ENCODE results near the gene CERS6.

Gene CERS6

GRCh38 chr2:168443818-168444217 lies 12.3 kb upstream of the CERS6 start:
- DNase-seq (ENCODE audit: low read depth) = no peak

GRCh38 chr2:168445960-168446359 lies 10.1 kb upstream of the CERS6 start:
- no peak for DNase-seq (ENCODE audit: low read depth)

GRCh38 chr2:168448980-168449379 lies 7.1 kb upstream of the CERS6 start:
- no peak for DNase-seq (ENCODE audit: low read depth)

DNA sequence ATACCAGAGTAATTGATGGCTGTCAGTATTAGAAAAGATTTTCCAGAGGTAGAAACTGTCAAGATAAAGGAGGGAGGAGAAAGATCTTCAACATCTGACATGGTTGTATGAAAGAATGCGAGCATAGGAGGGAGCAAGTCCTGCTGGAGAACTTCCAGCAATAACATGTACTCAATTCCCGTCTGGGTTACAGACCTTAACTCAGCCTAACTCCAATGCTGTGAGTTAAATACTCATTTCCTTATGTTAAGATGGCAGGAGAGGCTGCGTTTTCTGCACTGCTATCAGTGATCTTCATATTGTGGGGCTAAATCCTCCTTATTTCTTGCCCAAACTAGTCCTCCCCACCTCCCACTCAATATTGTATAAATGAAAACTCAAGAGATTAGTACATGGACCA lies 6.7 kb upstream of the CERS6 start:
- no peak for DNase-seq (ENCODE audit: low read depth)

DNA sequence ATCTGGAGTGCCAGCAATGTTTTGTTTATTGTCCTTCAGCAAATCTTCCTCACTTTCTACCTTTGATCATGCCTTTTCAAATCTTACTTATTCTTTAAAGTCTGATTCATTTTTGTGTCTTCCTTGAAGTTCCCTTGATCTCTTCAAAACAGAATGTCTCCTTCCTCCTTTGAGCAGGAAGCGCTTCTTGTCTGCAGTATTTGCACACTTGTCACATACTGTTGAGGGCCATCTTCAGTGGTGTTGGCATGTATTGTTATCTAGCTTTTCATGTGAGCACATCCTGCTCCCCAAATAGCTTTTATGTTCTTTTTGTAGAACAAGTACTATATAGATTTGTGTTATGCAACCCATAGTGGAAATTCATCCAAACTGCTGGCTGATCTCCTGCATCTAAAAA lies 5.9 kb upstream of the CERS6 start:
- no peak for DNase-seq (ENCODE audit: low read depth)

DNA sequence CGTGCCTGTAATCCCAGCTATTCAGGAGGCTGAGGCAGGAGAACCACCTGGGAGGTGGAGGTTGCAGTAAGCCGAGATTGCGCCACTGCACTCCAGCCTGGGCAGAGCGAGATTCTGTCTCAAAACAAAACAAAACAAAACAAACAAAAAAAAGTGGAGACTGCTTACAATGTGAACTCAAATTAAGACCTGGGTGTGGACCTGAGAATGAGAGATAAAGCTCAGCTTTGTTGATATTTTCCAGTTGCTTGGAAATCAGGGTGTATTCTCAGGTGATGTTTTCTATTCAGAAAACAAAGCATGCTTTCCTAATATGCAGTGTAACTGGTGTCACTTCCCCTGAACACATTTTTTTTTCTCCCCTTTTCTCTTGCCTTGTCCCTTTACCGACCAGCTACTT lies 5.3 kb upstream of the CERS6 start:
- no peak for DNase-seq (ENCODE audit: low read depth)

DNA sequence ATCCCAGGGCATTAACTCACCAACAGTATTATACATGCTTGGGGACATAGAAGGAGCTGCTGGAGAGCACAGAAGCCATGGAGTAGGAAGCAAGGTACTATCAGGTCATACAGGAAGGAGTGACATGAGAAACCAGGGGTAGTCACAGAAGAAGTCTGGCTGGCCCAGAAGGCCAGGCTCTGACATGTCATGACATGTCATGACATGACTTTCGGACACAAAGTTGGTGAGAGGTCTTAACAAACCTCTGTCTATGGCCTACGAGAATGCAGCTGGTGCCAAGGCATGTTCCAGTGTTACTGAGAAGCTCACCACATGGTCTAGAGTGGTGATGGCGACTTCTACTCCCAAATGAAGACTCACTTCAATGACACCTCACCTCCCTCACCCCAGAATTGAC lies 3.3 kb upstream of the CERS6 start:
- no peak for DNase-seq (ENCODE audit: low read depth)

DNA sequence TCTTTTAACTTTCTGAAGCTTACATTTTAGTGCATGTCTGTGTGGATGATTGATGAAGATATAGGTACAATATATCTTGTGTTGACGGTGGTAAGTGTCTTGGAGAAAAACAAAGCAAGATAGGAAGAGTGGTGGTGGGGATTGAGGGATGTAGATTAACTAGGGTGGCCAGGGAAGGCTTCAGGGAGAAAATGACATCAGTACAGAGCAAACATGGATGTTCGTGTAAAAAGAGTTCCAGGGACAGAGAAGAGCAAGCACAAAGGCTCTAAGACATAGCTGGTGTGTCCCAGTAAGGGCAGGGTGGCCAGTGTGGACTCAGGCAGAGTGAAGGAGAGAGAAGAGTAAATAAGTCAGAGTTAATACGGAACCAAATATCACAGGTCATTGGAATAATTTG lies 2.7 kb upstream of the CERS6 start:
- no peak for DNase-seq (ENCODE audit: low read depth)

- no peak for DNase-seq (ENCODE audit: low read depth)
Measured at GRCh38 chr2:168454737-168455644, 1.1 kb upstream of the CERS6 start.

DNA sequence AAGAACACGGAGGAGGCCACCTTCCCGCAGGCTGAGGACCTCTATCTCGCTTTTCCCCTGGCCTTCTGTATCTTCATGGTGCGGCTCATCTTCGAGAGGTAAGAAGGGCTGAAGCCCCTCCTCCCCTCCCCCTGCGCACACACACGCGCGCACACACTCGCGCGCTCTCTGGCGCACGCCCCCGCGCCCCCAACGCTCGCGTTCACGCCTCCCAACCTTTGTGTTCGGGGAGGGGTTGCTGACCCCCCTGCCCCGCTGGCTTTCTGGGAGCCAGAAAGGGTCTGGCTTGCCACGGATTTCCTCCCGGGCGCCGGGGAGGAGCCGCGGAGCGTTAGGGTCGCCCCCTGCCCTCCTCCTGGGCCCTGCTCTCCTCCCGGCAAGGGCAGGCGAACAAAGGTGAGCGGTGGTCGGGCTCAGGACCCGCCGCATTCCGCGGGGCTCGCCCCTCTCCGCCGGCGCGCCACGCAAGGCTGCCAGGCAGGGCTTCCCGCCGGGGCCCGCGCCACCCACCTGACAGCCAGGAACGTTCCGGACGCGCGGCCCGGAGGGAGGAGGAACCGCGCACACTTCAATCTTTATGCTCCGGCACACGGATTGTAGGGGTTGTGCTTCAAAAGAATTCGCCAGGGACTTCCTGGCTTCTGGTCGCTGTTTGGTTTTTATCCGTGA lies 583 bp downstream of the CERS6 start:
- DNase-seq (ENCODE audit: low read depth) = no peak

GRCh38 chr2:168457190-168457895 lies 1.3 kb downstream of the CERS6 start:
- DNase-seq (ENCODE audit: low read depth) = peak; percentile 5

- DNase-seq (ENCODE audit: low read depth) = no peak
Measured at GRCh38 chr2:168458139-168458538, 2.1 kb downstream of the CERS6 start.

DNA sequence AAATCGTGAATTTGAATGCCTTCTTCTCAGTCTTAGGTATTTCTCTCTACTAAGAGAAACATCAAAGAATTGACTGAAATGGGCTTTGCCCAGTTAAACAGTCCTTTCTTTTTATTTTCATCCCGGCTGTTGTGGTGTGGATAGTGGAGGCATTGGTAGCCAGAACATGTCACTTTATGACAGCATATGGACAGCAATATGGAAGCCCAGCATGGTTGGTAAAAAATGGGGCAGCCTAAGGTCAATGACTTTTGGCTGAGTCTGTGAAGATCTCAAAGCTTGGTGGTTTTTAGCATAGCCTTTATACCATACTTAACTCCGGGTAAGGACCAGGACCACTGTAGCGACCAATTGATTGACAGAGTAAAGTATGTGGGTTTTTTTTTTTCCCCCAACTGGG lies 3.2 kb downstream of the CERS6 start:
- DNase-seq (ENCODE audit: low read depth) = no peak

DNA sequence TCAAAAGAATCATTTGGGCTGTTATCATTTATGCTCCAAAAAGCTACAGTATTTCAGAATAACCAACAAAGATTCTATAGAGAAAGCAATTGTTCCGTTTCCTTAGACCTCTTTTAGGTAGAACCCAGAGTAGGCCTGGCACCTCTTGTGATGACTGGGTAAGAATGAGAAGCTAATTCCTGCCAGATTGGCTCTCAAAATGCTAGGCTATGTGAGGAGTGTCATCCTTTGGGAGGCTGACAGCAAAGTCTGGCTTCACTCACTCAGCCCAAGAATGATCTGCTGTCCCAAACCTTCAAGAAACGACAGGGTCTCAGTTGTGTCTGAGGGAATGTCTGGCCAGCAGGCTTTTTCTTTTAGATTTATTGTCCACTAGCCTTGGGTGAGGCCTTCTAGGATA lies 4.5 kb downstream of the CERS6 start:
- no peak for DNase-seq (ENCODE audit: low read depth)

GRCh38 chr2:168461178-168461941 lies 5.3 kb downstream of the CERS6 start:
- DNase-seq (ENCODE audit: low read depth) = no peak

- DNase-seq (ENCODE audit: low read depth) = no peak
Measured at GRCh38 chr2:168461942-168462331, 5.9 kb downstream of the CERS6 start.

- DNase-seq (ENCODE audit: low read depth) = no peak
Measured at GRCh38 chr2:168462543-168463045, 6.5 kb downstream of the CERS6 start.

DNA sequence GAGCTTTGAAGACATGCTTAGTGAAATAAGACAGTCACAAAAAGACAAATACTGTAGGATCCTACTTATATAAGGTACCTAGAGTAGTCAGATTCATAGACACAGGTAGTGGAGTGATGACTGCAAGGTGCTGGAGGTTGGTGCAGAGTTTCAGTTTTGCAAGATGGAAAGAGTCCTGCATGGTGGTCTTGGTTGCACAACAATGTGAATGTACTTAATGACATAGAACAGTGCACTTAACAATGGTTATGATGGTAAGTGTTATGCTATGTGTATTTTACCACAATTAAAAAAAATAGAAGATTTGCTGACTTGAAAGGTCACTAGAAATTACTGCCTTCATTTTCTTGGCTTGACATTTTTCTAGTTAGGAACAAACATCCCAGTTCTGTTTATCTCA lies 9.5 kb downstream of the CERS6 start:
- DNase-seq (ENCODE audit: low read depth) = no peak

DNA sequence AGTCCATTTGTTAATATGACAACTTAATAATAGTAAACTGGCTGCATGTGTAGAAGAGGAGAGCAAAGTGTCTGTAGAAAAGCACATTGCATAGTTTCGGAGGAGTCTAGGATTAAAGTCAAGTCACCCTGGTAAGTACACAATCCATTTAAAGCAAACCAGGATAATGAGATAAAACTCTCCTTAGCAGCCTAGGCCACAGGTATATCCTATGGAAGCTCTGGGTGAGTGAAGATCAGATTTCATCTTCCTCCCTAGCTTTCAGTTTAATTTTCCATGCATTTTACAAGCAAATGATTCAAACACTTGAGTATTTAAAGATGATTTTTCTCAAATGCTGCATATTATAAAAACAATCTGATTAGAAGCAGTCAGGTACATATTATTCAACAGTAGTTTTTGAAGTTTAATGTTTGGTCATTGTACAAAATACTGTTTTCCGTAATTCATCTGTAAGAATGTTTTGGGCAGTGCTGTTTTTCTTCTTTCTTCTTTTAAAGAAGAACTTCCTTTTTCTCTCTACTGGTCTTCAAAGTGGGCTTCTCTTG lies 10.2 kb downstream of the CERS6 start:
- no peak for DNase-seq (ENCODE audit: low read depth)

GRCh38 chr2:168466834-168467565 lies 10.9 kb downstream of the CERS6 start:
- no peak for DNase-seq (ENCODE audit: low read depth)

DNA sequence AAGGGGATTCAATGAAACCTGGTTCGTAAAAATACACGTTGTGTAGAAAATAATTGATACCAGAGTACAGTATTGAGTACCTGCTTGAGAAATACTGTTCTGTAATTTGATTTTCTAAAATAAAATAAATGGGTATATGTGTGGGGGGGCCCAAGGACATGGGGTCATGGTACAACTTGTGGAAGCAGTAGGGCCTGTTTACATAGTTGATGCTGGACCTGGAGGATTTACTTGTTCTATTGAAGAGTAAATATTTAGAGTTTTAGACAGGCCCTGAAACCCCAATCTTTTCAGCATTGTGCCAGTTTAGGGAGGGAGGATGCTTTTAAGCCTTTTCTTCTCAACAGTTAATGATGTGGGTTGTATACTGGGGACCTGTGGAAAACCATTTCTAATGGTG lies 11.7 kb downstream of the CERS6 start:
- DNase-seq (ENCODE audit: low read depth) = no peak
